Ascending aorta (tissue), 2 donors: Measurements from ENCODE around the gene TSSK2. TPM values are rescaled to one million over a fixed set of nuclear protein-coding genes. Genes with fewer than 3 reads are reported as not detected.
A peak's percentile ranks its signal among the peaks of the same experiment; 100 is the strongest.

Source experiments
- DNase-seq, 2 donors: peaks; one replicate each; pipeline ENCODE4 v3.0.0-alpha.2; 2019; ENCODE audit warnings: low spot score in 2 of 2
- H3K27ac ChIP-seq, 2 donors: fragments of 200-600 bp; sonication (generic); one replicate each; pipeline ENCODE4 v1.5.1; 2016 to 2017; ENCODE audit warnings: mild to moderate bottlenecking in 1 of 2
- H3K27me3 ChIP-seq: fragments of 200-600 bp; sonication (generic); one replicate; pipeline ENCODE4 v1.5.1; 2017
- H3K36me3 ChIP-seq, 2 donors: fragments of 200-600 bp; sonication (generic); one replicate each; pipeline ENCODE4 v1.5.1; 2016
- H3K4me1 ChIP-seq, 2 donors: fragments of 200-600 bp; sonication (generic); one replicate each; pipeline ENCODE4 v1.5.1; 2016 to 2017; ENCODE audit warnings: mild to moderate bottlenecking in 1 of 2
- H3K4me3 ChIP-seq, 2 donors: fragments of 200-600 bp; sonication (generic); one replicate each; pipeline ENCODE4 v1.5.1; 2016 to 2017; ENCODE audit warnings: mild to moderate bottlenecking in 1 of 2
- H3K9me3 ChIP-seq, 2 donors: fragments of 200-600 bp; sonication (generic); one replicate each; pipeline ENCODE4 v1.5.1; 2016
- intact Hi-C: fragments of 100-400 bp; cut with DNase I; formaldehyde crosslinking; loops from one replicate; pipeline ENCODE4 v1.15.1; 2023
- total RNA-seq: library from RNA; depleted of rRNA; stranded (reverse); fragments of >200 nt; gene quantifications from one replicate; pipeline ENCODE4 v1.1.0, GENCODE V29; 2016
- TF ChIP-seq, protein P1 (sequence below), 3 experiments: fragments of 200-600 bp in 2 of 3; fragments of 450-650 bp in 1 of 3; sonication (generic) in 2 of 3; IDR thresholded peaks; one replicate each; pipeline ENCODE4 v1.5.1; 2016 to 2019; ENCODE audit warnings: antibody characterized with exemption in 3 of 3, mild to moderate bottlenecking in 1 of 3, moderate library complexity in 1 of 3

The TSSK2 gene
- total RNA-seq, 1 donor from 2014 or later: not detected

DNA sequence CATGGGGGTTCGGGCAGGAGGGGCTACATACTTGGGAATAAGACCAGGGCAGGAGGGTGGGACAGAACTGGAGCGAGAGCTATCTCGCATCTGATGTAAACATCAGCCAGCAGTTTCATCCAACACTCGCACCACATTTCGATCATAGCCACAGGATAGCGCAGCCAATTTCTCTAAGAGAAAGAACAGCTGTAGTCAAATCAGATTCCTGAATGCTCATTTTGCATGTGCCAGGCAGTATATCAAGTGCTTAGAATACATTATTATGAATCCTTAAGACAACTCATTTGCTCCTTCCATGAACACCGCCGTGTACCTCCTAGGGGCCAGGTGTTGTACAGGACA lies 23.4 kb upstream of the TSSK2 start:
- Histone ChIP-seq H3K4me1 (peaks cover 0 to 26% of the 10 kb centered on the region in 2 donors), H3K27me3 (no peaks in the 10 kb centered on the region), H3K27ac (no peak overlapping the region), H3K4me3 (no peak overlapping the region), H3K36me3 (no peaks in the 10 kb centered on the region), H3K9me3 (no peaks in the 10 kb centered on the region)
- no peak for DNase-seq
- TF ChIP-seq, protein P1, sequence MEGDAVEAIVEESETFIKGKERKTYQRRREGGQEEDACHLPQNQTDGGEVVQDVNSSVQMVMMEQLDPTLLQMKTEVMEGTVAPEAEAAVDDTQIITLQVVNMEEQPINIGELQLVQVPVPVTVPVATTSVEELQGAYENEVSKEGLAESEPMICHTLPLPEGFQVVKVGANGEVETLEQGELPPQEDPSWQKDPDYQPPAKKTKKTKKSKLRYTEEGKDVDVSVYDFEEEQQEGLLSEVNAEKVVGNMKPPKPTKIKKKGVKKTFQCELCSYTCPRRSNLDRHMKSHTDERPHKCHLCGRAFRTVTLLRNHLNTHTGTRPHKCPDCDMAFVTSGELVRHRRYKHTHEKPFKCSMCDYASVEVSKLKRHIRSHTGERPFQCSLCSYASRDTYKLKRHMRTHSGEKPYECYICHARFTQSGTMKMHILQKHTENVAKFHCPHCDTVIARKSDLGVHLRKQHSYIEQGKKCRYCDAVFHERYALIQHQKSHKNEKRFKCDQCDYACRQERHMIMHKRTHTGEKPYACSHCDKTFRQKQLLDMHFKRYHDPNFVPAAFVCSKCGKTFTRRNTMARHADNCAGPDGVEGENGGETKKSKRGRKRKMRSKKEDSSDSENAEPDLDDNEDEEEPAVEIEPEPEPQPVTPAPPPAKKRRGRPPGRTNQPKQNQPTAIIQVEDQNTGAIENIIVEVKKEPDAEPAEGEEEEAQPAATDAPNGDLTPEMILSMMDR (IDR thresholded peaks at IDR 0.05): no peak
- intact Hi-C loops: no loop called here

DNA sequence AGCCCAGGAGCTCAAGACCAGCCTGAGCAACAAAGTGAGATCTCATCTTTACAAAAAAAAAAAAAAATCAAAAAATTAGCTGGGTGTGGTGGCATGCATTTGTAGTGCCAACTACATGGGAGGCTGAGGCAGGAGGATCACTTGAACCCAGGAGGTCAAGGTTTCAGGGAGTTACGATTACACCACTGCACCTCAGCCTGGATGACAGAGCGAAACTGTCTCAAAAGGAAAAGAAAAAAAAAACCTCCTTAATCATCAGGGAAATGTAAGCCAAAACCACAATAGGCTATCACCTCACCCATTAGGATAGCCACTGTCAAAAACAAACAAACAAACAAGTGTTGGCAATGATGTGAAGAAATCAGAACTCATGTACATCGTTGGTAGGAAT lies 22.3 kb upstream of the TSSK2 start:
- Histone ChIP-seq H3K4me1 (peaks cover 0 to 26% of the 10 kb centered on the region in 2 donors), H3K36me3 (no peaks in the 10 kb centered on the region), H3K27me3 (no peaks in the 10 kb centered on the region), H3K4me3 (no peak overlapping the region), H3K27ac (no peak overlapping the region), H3K9me3 (no peaks in the 10 kb centered on the region)
- DNase-seq: no peak
- TF ChIP-seq, protein P1 (IDR thresholded peaks at IDR 0.05): no peak
- intact Hi-C loops: no loop called here

DNA sequence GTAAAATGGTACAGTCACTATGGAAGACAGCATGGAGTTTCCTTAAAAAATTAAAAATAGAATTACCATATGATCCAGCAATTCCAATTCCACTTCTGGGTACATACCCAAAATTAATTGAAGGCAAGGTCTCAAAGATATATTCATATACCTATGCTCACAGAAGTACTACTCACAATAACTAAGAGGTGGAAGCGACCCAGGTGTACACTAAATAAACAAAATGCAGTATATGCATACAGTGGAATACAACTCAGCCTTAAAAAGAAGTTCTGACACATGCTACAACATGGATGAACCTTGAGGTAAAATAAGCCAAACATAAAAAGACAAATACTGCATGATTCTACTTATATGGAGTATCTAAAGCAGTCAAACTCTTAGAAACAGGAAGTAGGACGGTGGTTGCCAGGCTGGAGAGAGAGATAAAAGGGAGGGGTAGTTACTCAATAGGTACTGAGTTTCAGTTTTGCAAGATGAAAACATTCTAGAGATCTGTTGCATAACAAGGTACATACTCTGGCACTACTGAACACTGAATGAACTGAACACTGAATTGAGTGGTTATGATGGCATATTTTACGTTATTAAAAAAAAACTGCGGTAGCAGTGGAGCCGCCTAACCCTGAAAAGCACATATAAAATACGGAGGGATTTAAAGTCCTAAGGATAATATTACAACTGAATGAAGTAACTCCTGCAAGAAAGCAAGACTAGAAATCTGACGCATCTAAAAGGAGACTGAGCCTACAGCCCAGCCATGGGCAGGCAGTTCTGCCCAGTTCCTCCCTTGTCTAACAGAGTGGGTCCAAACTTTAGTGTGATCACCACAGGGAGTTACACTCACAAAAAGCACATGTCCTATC lies 21.7 kb upstream of the TSSK2 start:
- intact Hi-C loops: no loop called here
- H3K9me3 ChIP-seq: no peaks in the 10 kb centered on the region
- peaks cover 0 to 26% of the 10 kb centered on the region in 2 donors for H3K4me1 ChIP-seq
- no peaks in the 10 kb centered on the region for H3K36me3 ChIP-seq
- no peak overlapping the region for H3K27ac ChIP-seq
- H3K27me3 ChIP-seq: no peaks in the 10 kb centered on the region
- no peak overlapping the region for H3K4me3 ChIP-seq
- DNase-seq: peak in 1 of 2 donors; percentile 75
- TF ChIP-seq, protein P1 (IDR thresholded peaks at IDR 0.05): no peak

DNA sequence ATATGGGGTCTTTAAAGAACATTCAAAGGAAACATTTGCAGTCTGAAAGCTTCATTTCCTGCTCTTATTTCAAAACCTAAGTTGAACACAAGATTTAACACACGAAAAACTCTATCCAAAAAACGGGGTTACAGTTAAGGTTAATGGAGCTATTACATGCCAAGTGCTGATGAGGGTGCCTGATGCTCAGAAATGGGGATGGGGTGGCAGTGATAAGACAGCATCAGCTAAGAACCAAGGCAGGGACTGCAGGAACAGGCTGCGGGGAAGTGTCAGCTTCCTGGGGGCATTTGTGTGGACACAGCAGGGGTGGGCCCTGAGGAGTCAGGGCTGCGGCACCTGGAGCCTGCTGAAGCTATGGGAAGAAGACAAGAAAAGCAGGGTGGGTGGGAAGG lies 21.0 kb upstream of the TSSK2 start:
- Histone ChIP-seq H3K27me3 (no peaks in the 10 kb centered on the region), H3K4me3 (no peak overlapping the region), H3K9me3 (no peaks in the 10 kb centered on the region), H3K4me1 (peaks cover 0 to 26% of the 10 kb centered on the region in 2 donors), H3K27ac (no peak overlapping the region), H3K36me3 (no peaks in the 10 kb centered on the region)
- TF ChIP-seq, protein P1 (IDR thresholded peaks at IDR 0.05): no peak
- DNase-seq: no peak
- intact Hi-C loops: no loop called here

DNA sequence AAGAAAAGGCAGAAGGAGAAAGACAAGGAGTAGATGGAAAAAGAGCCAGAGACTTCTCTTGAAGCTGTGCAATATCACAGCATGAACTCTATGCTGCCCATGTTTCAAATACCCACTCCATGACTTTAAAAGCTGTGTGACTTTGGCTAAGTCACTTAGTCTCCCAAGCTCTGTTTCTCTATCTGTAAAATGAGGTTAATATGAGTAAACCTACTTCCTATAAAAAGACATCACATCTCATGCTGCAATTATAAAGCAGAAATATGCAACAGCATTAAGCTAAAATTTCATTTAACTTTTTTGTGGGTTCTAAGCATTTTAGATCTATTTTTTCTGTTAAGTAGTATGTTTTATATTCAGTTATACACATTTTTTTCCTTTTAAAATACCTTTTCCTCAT lies 20.5 kb upstream of the TSSK2 start:
- DNase-seq: no peak
- H3K27ac ChIP-seq: no peak overlapping the region
- intact Hi-C loops: no loop called here
- peaks cover 3 to 26% of the 10 kb centered on the region in 2 donors for H3K4me1 ChIP-seq
- H3K4me3 ChIP-seq: no peak overlapping the region
- no peaks in the 10 kb centered on the region for H3K9me3 ChIP-seq
- no peaks in the 10 kb centered on the region for H3K27me3 ChIP-seq
- TF ChIP-seq, protein P1 (IDR thresholded peaks at IDR 0.05): no peak
- no peaks in the 10 kb centered on the region for H3K36me3 ChIP-seq
